ENCODE data around the gene GALNT12. TPM values are rescaled to one million over a fixed set of nuclear protein-coding genes. Genes with fewer than 3 reads are reported as not detected.

GALNT12 gene
- total RNA-seq, 2 experiments from 2014 or later: 6.6 to 6.9 TPM

- POLR2A ChIA-PET: no interaction called here
- CTCF ChIA-PET: interaction anchor here (1.6 kb wide), 1 partner anchor 10 kb away, joined by 6 read pairs; no protein-coding TSS in a partner anchor
These were observed 10.9 kb upstream of the GALNT12 start, which contains the start of gene ANKS6 for GRCh38 chr9:98796364-98797101. TSS of gene ANKS6 (minus strand) at chr9:98796555. CDS start at chr9:98796491, 64 bp downstream.

GRCh38 chr9:98797491-98797890 is 10.0 kb upstream of the GALNT12 start:
- ChIA-PET CTCF (interaction anchor here (1.6 kb wide), 1 partner anchor 9 kb away, joined by 6 read pairs; no protein-coding TSS in a partner anchor), POLR2A (no interaction called here)

- ChIA-PET CTCF (interaction anchor here (1.6 kb wide), 1 partner anchor 8 kb away, joined by 6 read pairs; no protein-coding TSS in a partner anchor), POLR2A (no interaction called here)
These were observed 9.2 kb upstream of the GALNT12 start for GRCh38 chr9:98798254-98798653.

GRCh38 chr9:98801561-98801960 is 5.9 kb upstream of the GALNT12 start:
- POLR2A ChIA-PET: no interaction called here
- CTCF ChIA-PET: interaction anchor here (0.8 to 1.3 kb wide), 2 partner anchors 11 to 486 kb away, joined by 4 to 5 read pairs; no protein-coding TSS in a partner anchor

GRCh38 chr9:98801969-98802371 is 5.5 kb upstream of the GALNT12 start:
- POLR2A ChIA-PET: no interaction called here

GRCh38 chr9:98804083-98804482 is 3.4 kb upstream of the GALNT12 start:
- CTCF ChIA-PET: no interaction called here
- POLR2A ChIA-PET: no interaction called here

More at GRCh38 chr9:98801969-98802371, 5.5 kb upstream of the GALNT12 start:
- CTCF ChIA-PET: interaction anchor here (0.8 to 1.3 kb wide), 2 partner anchors 12 to 486 kb away, joined by 4 to 5 read pairs; no protein-coding TSS in a partner anchor

GRCh38 chr9:98805506-98806272 is 1.8 kb upstream of the GALNT12 start:
- ChIA-PET CTCF (interaction anchor here (1.4 kb wide), 1 partner anchor 8 kb away, joined by 6 read pairs; no protein-coding TSS in a partner anchor), POLR2A (no interaction called here)

- ChIA-PET POLR2A (no interaction called here), CTCF (interaction anchor here (0.6 to 1.4 kb wide), 3 partner anchors 9 to 70 kb away, joined by 3 to 6 read pairs (median 4); no protein-coding TSS in a partner anchor)
These were observed 955 bp upstream of the GALNT12 start for GRCh38 chr9:98806394-98807035.

GRCh38 chr9:98807814-98808195 is 335 bp downstream of the GALNT12 start:
- ChIA-PET CTCF (interaction anchor here (0.6 to 0.9 kb wide), 2 partner anchors 9 to 695 kb away, joined by 3 to 4 read pairs; no protein-coding TSS in a partner anchor), POLR2A (no interaction called here)

GRCh38 chr9:98808411-98808815 is 943 bp downstream of the GALNT12 start:
- ChIA-PET POLR2A (no interaction called here), CTCF (interaction anchor here (0.6 to 0.9 kb wide), 3 partner anchors 8 to 696 kb away, joined by 3 to 4 read pairs (median 3); no protein-coding TSS in a partner anchor)

GRCh38 chr9:98808875-98809274 is 1.4 kb downstream of the GALNT12 start:
- ChIA-PET CTCF (interaction anchor here (0.6 kb wide), 1 partner anchor 15 kb away, joined by 3 read pairs; no protein-coding TSS in a partner anchor), POLR2A (no interaction called here)

GRCh38 chr9:98809311-98810101 is 2.0 kb downstream of the GALNT12 start:
- ChIA-PET POLR2A (no interaction called here), CTCF (interaction anchor here (0.6 kb wide), 1 partner anchor 202 kb away, joined by 3 read pairs; no protein-coding TSS in a partner anchor)

GRCh38 chr9:98810102-98810842 is 2.8 kb downstream of the GALNT12 start:
- CTCF ChIA-PET: interaction anchor here (0.6 kb wide), 1 partner anchor 201 kb away, joined by 3 read pairs; no protein-coding TSS in a partner anchor
- POLR2A ChIA-PET: no interaction called here

- CTCF ChIA-PET: no interaction called here
- POLR2A ChIA-PET: no interaction called here
These were observed 3.7 kb downstream of the GALNT12 start for GRCh38 chr9:98811051-98811650.

GRCh38 chr9:98815391-98815951 is 8.0 kb downstream of the GALNT12 start:
- ChIA-PET POLR2A (no interaction called here), CTCF (no interaction called here)

GRCh38 chr9:98818764-98819163 is 11.3 kb downstream of the GALNT12 start:
- POLR2A ChIA-PET: no interaction called here
- CTCF ChIA-PET: no interaction called here

- ChIA-PET CTCF (no interaction called here), POLR2A (no interaction called here)
These were observed 11.8 kb downstream of the GALNT12 start for GRCh38 chr9:98819231-98819630.

- ChIA-PET POLR2A (no interaction called here), CTCF (no interaction called here)
These were observed 14.4 kb downstream of the GALNT12 start for GRCh38 chr9:98821831-98822230.

Data from activated CD8-positive, alpha-beta memory T cell treated with anti-CD3 and anti-CD28 coated beads for 36 hours (primary cell).